LNCaP clone FGC (cell line): Measurements from ENCODE around the gene KIRREL2.
"Not testable (repeated sequence)": the region's sequence is repeated elsewhere in the genome, so short reads cannot be mapped to it uniquely, and the experiment has no call there.

Experiments
- DNase-seq: peaks from one replicate; pipeline ENCODE4 v3.0.0-alpha.2; 2011; ENCODE audit warnings: low read depth
- H3K4me3 ChIP-seq: 2 replicates; pipeline ENCODE4 v1.5.1; 2011; ENCODE audit warnings: mild to moderate bottlenecking, low read depth, low read length, control low read depth
- CTCF ChIP-seq: IDR thresholded peaks from 2 replicates; pipeline ENCODE4 v1.5.1; 2012; ENCODE audit warnings: mild to moderate bottlenecking; ENCODE audit not compliant: control insufficient read depth, insufficient read depth; ENCODE audit errors: extremely low read depth

KIRREL2 gene

DNA sequence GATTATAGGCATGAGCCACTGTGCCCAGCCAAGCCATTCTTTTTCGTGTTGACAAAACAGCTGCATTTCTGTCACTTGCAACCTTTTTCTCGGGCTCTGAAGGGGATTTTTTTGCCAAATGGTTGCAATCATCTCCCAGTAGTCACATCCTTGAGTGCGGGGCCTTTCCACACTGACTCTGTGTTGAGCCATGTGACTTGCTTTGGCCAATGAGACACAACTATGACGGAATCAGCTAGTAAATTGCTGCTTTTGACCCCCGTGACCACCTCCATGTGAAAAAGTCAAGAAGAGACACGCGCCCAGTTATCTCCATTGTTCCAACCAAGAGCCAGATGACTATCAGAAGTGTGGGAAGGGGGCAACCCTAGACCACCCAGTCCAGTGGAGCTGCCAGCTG is 22.7 kb upstream of the KIRREL2 start:
- TF ChIP-seq CTCF, result no peak
- no peak for DNase-seq
- no peak overlapping the region for H3K4me3 ChIP-seq

- not testable (repeated sequence) for DNase-seq, H3K4me3 ChIP-seq
Observed at GRCh38 chr19:35836096-35836495, 20.6 kb upstream of the KIRREL2 start.

DNA sequence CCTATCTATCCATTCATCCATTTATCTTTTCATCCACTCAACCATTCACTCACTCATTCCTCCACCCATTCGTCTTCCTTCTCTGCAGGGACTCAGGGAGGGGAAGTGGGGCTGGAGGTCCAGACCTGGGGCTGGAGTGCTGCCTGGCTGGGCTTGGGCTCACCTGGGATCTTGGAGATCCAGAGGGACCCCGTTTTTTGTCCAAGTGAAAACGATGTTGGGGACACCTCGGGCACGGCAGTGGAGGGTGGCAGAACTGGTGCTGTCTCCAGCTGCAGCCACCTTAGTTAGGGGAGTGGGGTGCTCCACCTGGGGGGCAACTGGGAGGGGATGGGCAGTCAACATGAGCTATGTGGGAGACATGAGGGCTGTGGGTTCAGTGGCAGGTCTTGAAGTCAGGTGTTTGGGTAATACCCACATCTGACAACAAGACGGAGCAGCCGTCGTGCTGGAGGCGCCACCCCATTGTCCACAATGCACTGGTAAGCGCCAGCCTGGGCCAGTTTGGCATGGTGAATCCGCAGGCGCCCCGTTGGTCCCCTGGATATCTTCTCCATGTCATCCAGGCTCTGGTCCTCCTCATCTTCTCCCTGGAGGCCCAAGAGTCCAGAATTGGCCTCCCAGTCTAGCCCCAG is 14.6 kb upstream of the KIRREL2 start:
- H3K4me3 ChIP-seq, result no peak overlapping the region
- no peak for TF ChIP-seq CTCF
- DNase-seq, result no peak

- DNase-seq, result no peak
Observed at GRCh38 chr19:35842666-35843272, 13.9 kb upstream of the KIRREL2 start.

GRCh38 chr19:35843676-35844481 is 12.8 kb upstream of the KIRREL2 start:
- TF ChIP-seq CTCF, result no peak
- H3K4me3 ChIP-seq, result no peak overlapping the region
- no peak for DNase-seq

More at GRCh38 chr19:35842666-35843272, 13.9 kb upstream of the KIRREL2 start:
- TF ChIP-seq CTCF, result no peak
- no peak overlapping the region for H3K4me3 ChIP-seq

DNA sequence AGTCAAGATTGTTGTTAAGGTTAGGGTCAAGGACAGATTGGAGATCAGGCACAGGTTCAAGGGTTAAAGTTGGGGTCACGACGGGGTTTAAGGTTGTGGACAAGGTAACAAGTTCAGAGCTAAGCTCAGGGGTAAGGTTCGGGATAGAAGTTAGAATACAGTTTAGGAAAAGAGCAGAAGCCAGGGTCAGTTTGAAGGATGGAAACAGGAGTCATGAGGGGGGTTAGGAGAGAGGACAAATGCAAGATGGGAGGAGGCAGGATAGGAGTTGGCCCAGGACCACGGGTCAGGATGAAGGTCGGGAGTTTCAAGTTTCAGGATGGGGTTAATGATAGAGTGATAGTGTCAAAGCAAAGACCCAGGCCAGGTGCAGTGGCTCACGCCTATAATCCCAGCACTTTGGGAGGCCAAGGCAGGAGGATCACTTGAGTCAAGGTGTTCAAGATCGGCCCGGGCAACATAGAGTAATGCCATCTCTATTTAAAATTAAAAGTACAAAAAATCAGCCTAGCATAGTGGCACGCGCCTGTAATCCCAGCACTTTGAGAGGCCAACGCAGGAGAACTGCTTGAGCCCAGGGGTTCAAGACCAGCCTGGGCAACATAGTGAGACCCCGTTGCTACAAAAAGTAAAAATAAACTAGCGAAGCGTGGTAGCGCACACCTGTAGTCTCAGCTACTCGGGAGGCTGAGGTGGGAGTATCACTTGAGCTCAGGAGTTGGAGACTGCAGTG is 12.1 kb upstream of the KIRREL2 start:
- TF ChIP-seq CTCF, result no peak
- no peak for DNase-seq
- no peak overlapping the region; the same call in 1 of the 2 replicates for H3K4me3 ChIP-seq
